HG03135 (cell line): Measurements from ENCODE around the gene VGLL4.

Experiments used
- ATAC-seq: cut with Tn5 transposase; IDR thresholded peaks from one replicate; pipeline ENCODE4 v1.9.1; 2021; ENCODE audit warnings: mild to moderate bottlenecking, moderate library complexity; ENCODE audit not compliant: unreplicated experiment

The VGLL4 gene

DNA sequence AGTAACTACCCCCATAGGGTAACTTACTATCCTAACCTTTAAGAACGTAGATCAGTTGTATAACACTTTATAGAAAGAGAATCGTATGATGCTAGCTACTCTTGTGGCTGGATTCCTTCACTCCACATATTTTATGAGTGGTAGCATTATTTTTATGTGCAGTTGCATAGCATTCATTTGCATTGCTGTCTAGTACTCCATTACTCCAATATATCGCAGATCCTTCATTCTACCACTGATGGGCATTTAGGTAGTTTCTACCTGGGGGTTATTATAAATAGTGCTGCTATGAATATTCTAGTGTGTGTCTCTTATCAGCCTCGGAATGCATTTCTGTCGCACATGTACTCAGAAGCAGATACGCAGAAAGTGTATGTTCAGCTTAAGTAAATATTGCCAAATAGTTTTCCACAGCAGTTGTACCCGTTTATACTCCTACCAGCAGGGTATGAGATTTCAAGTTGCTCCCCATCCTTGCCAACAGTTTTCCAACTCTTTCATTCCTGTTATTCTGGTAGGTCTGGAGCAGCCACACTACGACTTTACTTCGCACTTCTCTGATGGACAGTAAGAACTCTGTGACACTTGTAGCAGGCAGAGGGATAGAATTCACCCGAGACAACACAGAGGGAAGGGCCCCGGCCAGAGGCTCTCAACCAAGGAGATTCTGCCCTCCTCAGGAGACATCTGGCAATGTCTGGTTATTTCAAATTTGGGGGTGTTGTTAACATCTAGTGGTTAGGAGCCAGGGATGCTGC is 9.8 kb upstream of the VGLL4 start:
- no peak for ATAC-seq

DNA sequence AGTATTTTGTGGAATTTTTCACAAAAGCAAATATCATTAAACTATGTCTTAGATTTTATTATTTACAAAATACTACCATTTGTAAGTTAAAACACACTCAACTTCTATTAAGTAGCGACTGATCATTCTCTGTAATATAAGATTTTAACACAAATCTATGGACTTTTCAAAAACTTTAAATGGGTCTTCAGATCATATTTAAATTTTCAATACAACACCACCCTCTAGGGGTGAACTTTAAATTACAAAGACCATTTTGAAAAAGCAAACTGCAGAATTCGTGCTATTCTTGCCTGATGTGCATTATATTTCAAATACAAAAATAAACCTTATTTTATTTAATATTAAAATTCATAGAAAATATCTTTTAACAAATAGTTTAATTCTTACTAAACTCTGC is 8.2 kb upstream of the VGLL4 start:
- no peak for ATAC-seq

- ATAC-seq, result no peak
Measured at GRCh38 chr3:11651477-11651876, 7.8 kb upstream of the VGLL4 start.

DNA sequence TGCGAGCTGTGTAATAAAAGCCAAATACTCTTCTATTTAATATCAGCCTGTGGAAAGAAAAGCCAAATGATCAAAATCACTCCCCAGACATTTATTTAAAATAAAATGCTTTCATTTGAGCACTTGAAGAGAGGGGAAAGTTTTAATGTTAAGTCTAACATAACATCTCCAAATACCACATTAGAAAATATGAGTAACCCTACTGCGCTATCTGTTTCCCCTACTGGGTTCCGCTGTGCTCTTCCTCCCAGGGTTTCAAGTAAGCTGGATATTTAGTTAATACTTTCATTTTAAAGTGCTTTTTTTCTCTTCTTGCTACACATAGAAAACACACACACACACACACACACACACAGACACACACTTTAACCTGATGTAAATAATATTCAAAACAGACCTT is 6.7 kb upstream of the VGLL4 start:
- no peak for ATAC-seq

DNA sequence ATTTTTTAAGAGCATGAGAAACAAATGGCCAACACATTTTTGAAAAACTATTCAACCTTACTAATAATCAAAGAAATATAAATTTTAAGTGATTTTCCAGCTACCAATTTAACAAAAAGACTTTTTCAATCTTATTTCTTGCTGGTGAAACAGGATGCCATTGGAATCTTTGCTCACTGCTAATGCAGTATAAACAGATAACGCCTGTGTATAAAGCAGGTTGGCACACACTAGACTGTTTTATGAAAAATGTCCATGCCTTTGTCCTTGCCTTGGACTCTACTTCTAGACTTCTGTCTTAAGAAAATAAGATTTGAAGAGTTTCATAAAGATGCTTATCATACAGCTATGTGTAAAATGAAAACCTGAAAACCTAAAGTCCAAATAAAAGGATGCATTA is 5.0 kb upstream of the VGLL4 start:
- no peak for ATAC-seq

GRCh38 chr3:11643201-11643603 is 513 bp downstream of the VGLL4 start:
- peak; percentile 9 for ATAC-seq

GRCh38 chr3:11642431-11643191 is 1.1 kb downstream of the VGLL4 start:
- ATAC-seq, result peak; percentile 76

DNA sequence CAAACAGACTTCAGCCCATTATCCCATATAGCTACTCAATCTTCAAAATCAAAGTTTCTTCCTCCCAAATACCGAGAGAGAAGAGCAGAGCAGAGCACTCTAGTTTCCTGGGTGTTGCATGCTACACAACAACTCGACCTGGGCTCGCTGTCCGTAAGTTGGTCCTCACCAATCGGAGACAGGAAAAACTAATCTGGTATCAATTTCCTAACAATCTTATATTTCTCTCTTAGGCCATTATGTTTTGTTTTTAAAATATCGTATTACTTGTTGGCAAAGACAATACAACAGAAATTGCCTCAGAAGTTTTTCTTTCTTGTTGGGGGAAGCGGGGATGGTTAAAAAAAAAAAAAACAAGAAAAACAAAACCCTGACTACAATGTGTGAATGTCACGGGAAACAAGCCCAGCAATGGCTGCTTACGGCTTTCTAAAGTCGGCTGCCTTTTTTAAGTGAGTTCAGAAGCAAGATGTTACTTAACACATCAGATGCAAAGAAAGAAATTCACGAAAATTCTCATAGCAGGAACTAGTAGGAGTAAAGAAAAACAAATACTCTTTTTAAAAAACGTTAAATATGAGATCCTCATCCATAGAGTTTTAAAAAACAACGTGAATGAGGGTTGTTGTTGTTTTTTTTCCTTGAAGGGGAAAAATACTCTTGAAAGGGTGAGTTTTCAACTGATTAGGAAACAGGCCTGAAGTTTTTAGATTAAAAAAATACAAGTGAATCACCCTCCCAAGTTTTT is 1.9 kb downstream of the VGLL4 start:
- ATAC-seq, result no peak

DNA sequence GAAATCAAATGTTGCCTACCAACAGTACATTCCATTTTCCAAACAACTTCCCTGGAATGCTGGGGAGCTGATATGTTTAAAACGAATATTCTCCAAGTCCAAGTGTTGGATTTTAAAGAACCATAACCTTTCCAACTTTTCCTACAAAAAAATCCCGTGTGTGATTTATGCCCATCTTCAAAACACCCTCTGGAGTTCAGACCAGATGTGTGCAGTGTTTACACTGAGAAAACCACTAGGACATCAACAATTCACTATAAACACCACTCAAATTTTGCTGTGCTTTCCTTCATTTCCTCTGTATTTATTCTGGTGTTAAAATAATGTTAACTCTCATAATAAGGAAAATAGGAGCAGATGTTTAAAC is 2.4 kb downstream of the VGLL4 start:
- no peak for ATAC-seq

GRCh38 chr3:11640009-11640673 is 3.6 kb downstream of the VGLL4 start:
- ATAC-seq, result no peak

GRCh38 chr3:11638495-11639358 is 5.0 kb downstream of the VGLL4 start:
- ATAC-seq, result no peak

- no peak for ATAC-seq
Measured at GRCh38 chr3:11637901-11638458, 5.7 kb downstream of the VGLL4 start.

DNA sequence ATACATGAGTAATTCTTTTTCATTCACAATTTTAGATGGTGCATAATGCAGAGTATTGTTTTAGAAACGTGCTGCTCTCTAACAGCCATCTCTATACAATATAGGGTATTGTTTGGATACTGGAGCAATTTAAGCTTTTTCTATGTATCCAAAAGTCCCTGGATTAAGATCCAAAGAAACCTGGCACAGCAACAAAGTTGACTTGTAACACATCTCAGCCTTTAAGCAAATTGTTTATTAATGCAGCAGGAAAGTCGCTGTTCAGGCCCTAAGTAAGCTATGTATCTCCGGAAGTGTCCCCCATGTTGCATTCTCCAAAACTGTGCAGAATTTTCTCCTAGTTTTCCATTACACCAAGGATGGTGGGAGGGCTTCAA is 7.3 kb downstream of the VGLL4 start:
- no peak for ATAC-seq

GRCh38 chr3:11635680-11636393 is 7.9 kb downstream of the VGLL4 start:
- no peak for ATAC-seq

DNA sequence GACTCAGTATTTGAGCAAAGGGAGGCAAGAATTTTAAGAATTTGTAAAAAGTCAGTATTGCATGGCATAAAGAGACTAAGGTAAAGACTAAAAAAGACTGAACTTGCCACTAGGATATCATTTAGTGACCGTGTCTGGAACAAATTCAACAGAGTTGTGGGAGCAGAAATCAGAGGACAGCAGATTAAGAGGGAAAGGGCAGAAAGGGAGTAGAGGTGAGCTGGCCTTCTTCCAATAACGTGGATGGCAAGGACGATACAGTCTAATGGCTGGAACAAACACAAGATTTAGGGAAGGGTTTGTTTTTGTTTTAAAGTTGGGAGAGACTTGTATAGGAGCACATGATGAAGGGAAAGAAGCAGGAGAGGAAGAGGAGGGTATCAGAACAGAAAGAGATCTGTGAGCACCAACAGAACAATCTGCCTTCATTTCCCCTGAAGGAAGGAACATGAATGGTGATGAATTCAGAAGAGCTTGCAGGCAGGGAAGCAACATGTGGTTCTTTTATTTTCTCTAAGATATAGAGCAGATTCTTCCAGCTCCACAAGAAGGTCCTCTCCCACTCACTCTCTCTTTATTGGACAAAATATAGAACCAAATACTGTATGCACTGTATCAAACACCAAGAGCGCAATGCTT is 8.6 kb downstream of the VGLL4 start:
- no peak for ATAC-seq

DNA sequence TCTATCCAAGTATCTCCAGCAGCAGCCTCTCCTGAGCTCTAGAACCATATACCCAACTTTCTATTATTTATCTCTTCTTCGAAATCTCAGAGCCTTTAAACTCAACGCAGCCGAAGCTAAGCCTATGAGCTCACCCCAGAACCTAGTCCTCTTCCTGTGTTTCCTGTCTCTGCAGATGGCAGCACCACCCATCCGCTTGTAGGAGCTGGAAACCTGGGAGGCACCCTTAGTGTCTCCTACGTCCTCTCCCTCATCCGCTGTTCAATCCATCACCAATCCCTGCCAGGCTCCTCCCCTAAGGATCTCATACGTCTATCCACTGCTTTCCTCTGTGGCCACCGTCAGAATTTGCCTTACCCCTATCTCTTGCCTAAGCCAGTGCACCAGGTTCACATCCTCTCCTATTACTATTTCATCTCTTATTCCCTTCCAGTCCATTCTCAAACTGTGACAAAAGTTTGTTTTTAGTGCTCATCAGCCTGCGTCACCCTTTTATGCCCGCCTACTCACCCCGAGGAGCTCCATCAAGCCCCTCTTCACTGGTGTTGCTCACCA is 9.6 kb downstream of the VGLL4 start:
- no peak for ATAC-seq

- no peak for ATAC-seq
Measured at GRCh38 chr3:11632966-11633365, 10.7 kb downstream of the VGLL4 start.

DNA sequence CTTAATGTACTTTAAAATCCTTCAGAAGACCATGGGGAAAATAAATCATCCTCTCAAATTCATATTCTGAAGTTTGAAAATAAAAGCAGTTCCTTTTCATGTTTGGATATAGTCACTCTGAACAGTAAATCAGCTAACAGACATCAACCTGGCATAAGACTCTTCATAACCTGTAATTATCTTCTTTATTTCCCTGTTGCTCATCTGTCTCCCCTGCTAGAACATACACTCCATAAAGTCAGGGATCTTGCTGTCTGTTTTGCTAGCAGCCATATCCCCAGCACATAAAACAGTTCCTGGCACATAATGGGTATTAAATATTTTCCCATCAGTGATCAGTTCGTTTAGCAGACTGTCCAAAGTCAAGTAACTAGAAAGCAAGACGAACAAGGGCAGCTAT is 11.2 kb downstream of the VGLL4 start:
- ATAC-seq, result no peak

DNA sequence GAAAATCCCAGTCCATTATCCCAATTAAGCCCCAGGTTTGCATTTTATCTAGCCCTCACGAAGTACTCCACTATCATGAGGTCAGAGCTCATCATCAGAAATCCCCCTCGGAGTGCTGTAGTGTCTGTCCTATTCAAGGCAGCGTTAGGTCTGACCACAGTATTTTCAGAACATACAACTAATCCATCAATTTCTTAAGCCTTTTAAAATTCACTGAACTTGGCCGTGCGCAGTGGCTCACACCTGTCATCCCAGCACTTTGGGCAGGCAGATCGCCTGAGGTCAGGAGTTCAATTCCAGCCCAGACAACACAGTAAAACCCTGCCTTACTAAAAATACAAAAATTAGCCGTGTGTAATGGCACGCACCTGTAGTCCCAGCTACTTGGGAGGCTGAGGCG is 11.9 kb downstream of the VGLL4 start:
- ATAC-seq, result no peak
